Peyer's patch (tissue), 4 donors: Measurements from ENCODE around the gene CPED1.

Experiments used
- POLR2A ChIP-seq, 2 donors: fragments of 450-650 bp; IDR thresholded peaks; one replicate each; pipeline ENCODE4 v1.5.1; 2017; ENCODE audit warnings: antibody characterized with exemption in 2 of 2, mild to moderate bottlenecking in 2 of 2, moderate library complexity in 2 of 2
- TF ChIP-seq, protein P1 (sequence below), 6 experiments: fragments of 450-650 bp in 4 of 6; fragments of 200-600 bp in 2 of 6; sonication (generic) in 1 of 6; IDR thresholded peaks; one replicate each; pipeline ENCODE4 v1.5.1; 2017 to 2019; ENCODE audit warnings: antibody characterized with exemption in 6 of 6, mild to moderate bottlenecking in 3 of 6, moderate library complexity in 1 of 6

DNA sequence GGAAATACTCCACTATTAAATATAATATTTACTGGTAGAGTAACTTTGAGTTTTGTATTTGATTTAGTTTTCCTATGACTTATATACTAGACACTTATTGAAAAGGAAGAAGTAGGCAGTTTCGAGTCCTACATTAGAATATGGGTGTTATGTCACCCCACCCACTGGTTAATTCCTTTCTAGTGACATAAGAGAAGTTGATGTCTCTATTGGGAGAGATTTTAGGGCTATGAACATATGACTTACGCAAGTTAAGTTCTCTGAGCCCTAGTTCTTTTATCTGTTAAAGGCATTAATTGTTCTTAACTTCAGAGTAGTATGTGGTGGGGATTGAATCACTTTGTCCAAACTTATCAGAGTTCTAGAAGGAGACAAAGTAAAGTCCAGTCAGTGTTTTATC lies 30.5 kb downstream of the CPED1 start:
- TF ChIP-seq, protein P1, sequence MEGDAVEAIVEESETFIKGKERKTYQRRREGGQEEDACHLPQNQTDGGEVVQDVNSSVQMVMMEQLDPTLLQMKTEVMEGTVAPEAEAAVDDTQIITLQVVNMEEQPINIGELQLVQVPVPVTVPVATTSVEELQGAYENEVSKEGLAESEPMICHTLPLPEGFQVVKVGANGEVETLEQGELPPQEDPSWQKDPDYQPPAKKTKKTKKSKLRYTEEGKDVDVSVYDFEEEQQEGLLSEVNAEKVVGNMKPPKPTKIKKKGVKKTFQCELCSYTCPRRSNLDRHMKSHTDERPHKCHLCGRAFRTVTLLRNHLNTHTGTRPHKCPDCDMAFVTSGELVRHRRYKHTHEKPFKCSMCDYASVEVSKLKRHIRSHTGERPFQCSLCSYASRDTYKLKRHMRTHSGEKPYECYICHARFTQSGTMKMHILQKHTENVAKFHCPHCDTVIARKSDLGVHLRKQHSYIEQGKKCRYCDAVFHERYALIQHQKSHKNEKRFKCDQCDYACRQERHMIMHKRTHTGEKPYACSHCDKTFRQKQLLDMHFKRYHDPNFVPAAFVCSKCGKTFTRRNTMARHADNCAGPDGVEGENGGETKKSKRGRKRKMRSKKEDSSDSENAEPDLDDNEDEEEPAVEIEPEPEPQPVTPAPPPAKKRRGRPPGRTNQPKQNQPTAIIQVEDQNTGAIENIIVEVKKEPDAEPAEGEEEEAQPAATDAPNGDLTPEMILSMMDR (IDR thresholded peaks at IDR 0.05): no peak
- TF ChIP-seq POLR2A (IDR thresholded peaks at IDR 0.05): no peak
